Measurements from ENCODE around the gene PDSS1.
A peak's percentile ranks its signal among the peaks of the same experiment; 100 is the strongest.

PDSS1 gene

DNA sequence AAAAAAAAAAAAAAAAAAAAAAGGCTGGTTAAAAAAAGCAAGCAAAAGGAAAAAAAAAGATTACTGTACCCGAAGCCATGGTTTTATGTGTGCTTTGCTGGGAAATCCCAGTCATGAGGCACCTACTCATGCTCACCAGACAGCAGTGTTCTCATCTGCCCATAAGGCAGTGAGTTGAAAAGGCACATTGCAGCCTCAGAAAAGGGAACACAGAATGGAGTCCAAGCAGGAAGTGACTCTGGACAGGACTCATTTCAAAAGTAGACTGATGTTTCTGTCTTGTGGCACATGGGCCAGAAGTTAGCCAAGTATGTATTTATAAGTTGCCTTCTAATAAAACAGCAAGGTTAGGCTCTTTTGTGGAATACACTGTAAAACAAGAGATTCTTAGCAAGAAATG, 40.2 kb downstream of the PDSS1 start:
- H3K14ac ChIP-seq (ENCODE audit: low read length in 2 of 2): no peak overlapping the region
- H2AK5ac ChIP-seq (ENCODE audit: low read length, severe bottlenecking): no peak overlapping the region
- H3K79me1 ChIP-seq (replicated peaks; ENCODE audit: low read length, poor library complexity, severe bottlenecking): peaks cover 7% of the 10 kb centered on the region
- 92% methylated on average over 1 of the region's 1 CpG for WGBS
- peaks cover under 1% of the 10 kb centered on the region for H3K4me1 ChIP-seq (ENCODE audit: control insufficient read depth, insufficient read depth, low read depth, low read length)
- peaks cover 25 to 62% of the 10 kb centered on the region in 2 experiments for H3K36me3 ChIP-seq (ENCODE audit: control insufficient read depth in 1 of 2, insufficient read depth in 2 of 2, low read depth in 1 of 2, low read length in 2 of 2)
- H3K18ac ChIP-seq (ENCODE audit: low read depth in 1 of 2, low read length in 2 of 2): no peak overlapping the region
- H3K9me3 ChIP-seq (ENCODE audit: control insufficient read depth, low read length): no peaks in the 10 kb centered on the region
- peak overlapping the region; percentile 71 for H3K9ac ChIP-seq (ENCODE audit: low read length)
- no peak overlapping the region for H3K4me2 ChIP-seq (ENCODE audit: low read length, poor library complexity, severe bottlenecking)
- no peaks in the 10 kb centered on the region for H3K27me3 ChIP-seq (ENCODE audit: control insufficient read depth in 1 of 2, insufficient read depth in 1 of 2, low read length in 2 of 2)
- no peak overlapping the region for H4K91ac ChIP-seq (ENCODE audit: low read length)
- H3K4ac ChIP-seq (ENCODE audit: low read depth in 1 of 2, low read length in 2 of 2): no peak overlapping the region
- H2BK120ac ChIP-seq (ENCODE audit: low read depth, low read length): no peak overlapping the region
- H4K8ac ChIP-seq (ENCODE audit: low read length): no peak overlapping the region
- H2BK5ac ChIP-seq (ENCODE audit: low read depth, low read length, poor library complexity, severe bottlenecking): no peak overlapping the region
- DNase-seq: peak; percentile 34
- no peak overlapping the region for H2AFZ ChIP-seq (ENCODE audit: low read depth, low read length)
- peak overlapping the region in 1 of 2 experiments; percentile 74 for H3K23ac ChIP-seq (ENCODE audit: low read length in 2 of 2)
- H3K4me3 ChIP-seq (ENCODE audit: insufficient read depth in 1 of 2, low read depth in 1 of 2, low read length in 2 of 2): no peak overlapping the region
- H2BK15ac ChIP-seq (ENCODE audit: low read depth, poor library complexity, severe bottlenecking): no peak overlapping the region
- H3K27ac ChIP-seq (ENCODE audit: low read length, poor library complexity, severe bottlenecking): no peak overlapping the region
- H2BK12ac ChIP-seq (ENCODE audit: low read length in 2 of 2): no peak overlapping the region

DNA sequence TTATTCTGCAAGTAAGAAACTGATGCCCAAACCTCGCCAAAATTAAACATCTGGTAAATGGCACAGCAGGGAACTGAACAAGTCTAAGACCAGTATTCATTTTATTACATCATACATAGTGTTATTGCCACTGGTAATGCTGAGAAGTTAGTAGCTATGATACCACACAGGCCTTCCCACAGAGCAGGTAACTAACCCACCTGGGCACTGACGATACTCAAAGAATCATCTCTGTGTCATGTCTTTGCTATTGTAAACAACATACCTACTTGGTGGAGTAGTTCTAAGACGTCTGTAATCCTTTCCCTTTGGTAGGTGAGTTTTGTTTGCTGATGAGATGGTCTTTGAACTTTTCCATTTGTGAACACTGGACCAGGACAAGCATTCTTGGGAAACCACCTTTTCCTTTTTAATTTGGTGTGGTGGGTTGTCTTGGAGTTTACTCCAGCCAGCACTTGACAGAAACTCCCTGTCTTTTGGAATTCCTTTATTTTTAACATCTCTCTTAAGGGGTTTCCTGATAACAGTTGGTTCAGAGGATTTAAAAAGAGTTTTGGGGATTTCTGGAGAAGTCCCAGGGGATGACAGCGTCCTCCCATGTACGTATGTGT, 40.9 kb downstream of the PDSS1 start:
- Histone ChIP-seq H3K4me3 (ENCODE audit: insufficient read depth in 1 of 2, low read depth in 1 of 2, low read length in 2 of 2) (no peak overlapping the region), H2BK120ac (ENCODE audit: low read depth, low read length) (no peak overlapping the region), H3K23ac (ENCODE audit: low read length in 2 of 2) (no peak overlapping the region), H2BK5ac (ENCODE audit: low read depth, low read length, poor library complexity, severe bottlenecking) (no peak overlapping the region), H3K4me1 (ENCODE audit: control insufficient read depth, insufficient read depth, low read depth, low read length) (peaks cover 2% of the 10 kb centered on the region), H3K79me1 (replicated peaks; ENCODE audit: low read length, poor library complexity, severe bottlenecking) (peaks cover 7% of the 10 kb centered on the region), H2BK15ac (ENCODE audit: low read depth, poor library complexity, severe bottlenecking) (no peak overlapping the region), H2AK5ac (ENCODE audit: low read length, severe bottlenecking) (no peak overlapping the region), H3K27me3 (ENCODE audit: control insufficient read depth in 1 of 2, insufficient read depth in 1 of 2, low read length in 2 of 2) (no peaks in the 10 kb centered on the region), H3K14ac (ENCODE audit: low read length in 2 of 2) (no peak overlapping the region), H3K4ac (ENCODE audit: low read depth in 1 of 2, low read length in 2 of 2) (no peak overlapping the region), H2BK12ac (ENCODE audit: low read length in 2 of 2) (no peak overlapping the region), H3K27ac (ENCODE audit: low read length, poor library complexity, severe bottlenecking) (no peak overlapping the region), H3K9ac (ENCODE audit: low read length) (peak overlapping the region; percentile 71), H3K4me2 (ENCODE audit: low read length, poor library complexity, severe bottlenecking) (no peak overlapping the region), H3K18ac (ENCODE audit: low read depth in 1 of 2, low read length in 2 of 2) (no peak overlapping the region), H4K8ac (ENCODE audit: low read length) (no peak overlapping the region), H3K9me3 (ENCODE audit: control insufficient read depth, low read length) (no peaks in the 10 kb centered on the region), H2AFZ (ENCODE audit: low read depth, low read length) (no peak overlapping the region), H4K91ac (ENCODE audit: low read length) (no peak overlapping the region), H3K36me3 (ENCODE audit: control insufficient read depth in 1 of 2, insufficient read depth in 2 of 2, low read depth in 1 of 2, low read length in 2 of 2) (peaks cover 22 to 59% of the 10 kb centered on the region in 2 experiments)
- WGBS: 63% methylated on average over 1 of the region's 5 CpGs
- DNase-seq: no peak

DNA sequence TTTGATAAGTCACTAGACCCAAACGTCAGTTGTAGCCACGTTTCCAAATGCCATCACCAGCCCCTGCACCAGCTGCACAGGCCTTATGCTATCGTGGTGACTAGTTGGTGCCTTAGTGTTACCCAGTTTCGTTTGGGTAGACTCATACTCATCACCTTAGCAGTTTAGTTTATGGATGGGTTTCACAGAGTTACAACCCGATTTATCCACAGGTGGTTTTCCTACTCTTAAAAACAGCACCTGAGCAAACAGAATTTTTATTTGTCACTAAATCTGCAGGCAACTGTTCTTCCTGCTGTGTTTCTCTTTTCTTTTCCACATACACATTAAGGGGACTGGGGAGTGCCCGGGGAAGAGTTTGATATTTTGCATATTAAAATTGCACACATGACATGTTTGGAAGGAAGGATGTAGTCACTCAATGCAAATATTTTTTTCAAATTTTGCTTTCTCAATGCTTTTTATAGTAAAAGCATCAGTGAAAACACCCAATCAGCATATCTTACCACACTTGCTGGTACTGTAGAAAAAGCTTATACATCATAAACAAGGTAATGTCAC, 41.6 kb downstream of the PDSS1 start:
- H2BK12ac ChIP-seq (ENCODE audit: low read length in 2 of 2): no peak overlapping the region
- H2BK5ac ChIP-seq (ENCODE audit: low read depth, low read length, poor library complexity, severe bottlenecking): no peak overlapping the region
- no peaks in the 10 kb centered on the region for H3K27me3 ChIP-seq (ENCODE audit: control insufficient read depth in 1 of 2, insufficient read depth in 1 of 2, low read length in 2 of 2)
- 88% methylated on average over 5 of the region's 6 CpGs for WGBS
- no peak overlapping the region for H3K14ac ChIP-seq (ENCODE audit: low read length in 2 of 2)
- H3K27ac ChIP-seq (ENCODE audit: low read length, poor library complexity, severe bottlenecking): no peak overlapping the region
- peaks cover 18 to 59% of the 10 kb centered on the region in 2 experiments for H3K36me3 ChIP-seq (ENCODE audit: control insufficient read depth in 1 of 2, insufficient read depth in 2 of 2, low read depth in 1 of 2, low read length in 2 of 2)
- no peak overlapping the region for H3K4me3 ChIP-seq (ENCODE audit: insufficient read depth in 1 of 2, low read depth in 1 of 2, low read length in 2 of 2)
- H3K4ac ChIP-seq (ENCODE audit: low read depth in 1 of 2, low read length in 2 of 2): no peak overlapping the region
- no peaks in the 10 kb centered on the region for H3K9me3 ChIP-seq (ENCODE audit: control insufficient read depth, low read length)
- no peak overlapping the region for H2AFZ ChIP-seq (ENCODE audit: low read depth, low read length)
- H4K8ac ChIP-seq (ENCODE audit: low read length): no peak overlapping the region
- no peak overlapping the region for H3K9ac ChIP-seq (ENCODE audit: low read length)
- H3K18ac ChIP-seq (ENCODE audit: low read depth in 1 of 2, low read length in 2 of 2): no peak overlapping the region
- H3K79me1 ChIP-seq (replicated peaks; ENCODE audit: low read length, poor library complexity, severe bottlenecking): peaks cover 7% of the 10 kb centered on the region
- no peak for DNase-seq
- H2BK15ac ChIP-seq (ENCODE audit: low read depth, poor library complexity, severe bottlenecking): no peak overlapping the region
- no peak overlapping the region for H2AK5ac ChIP-seq (ENCODE audit: low read length, severe bottlenecking)
- H3K4me1 ChIP-seq (ENCODE audit: control insufficient read depth, insufficient read depth, low read depth, low read length): peaks cover 2% of the 10 kb centered on the region
- no peak overlapping the region for H2BK120ac ChIP-seq (ENCODE audit: low read depth, low read length)
- H3K4me2 ChIP-seq (ENCODE audit: low read length, poor library complexity, severe bottlenecking): no peak overlapping the region
- H3K23ac ChIP-seq (ENCODE audit: low read length in 2 of 2): no peak overlapping the region
- no peak overlapping the region for H4K91ac ChIP-seq (ENCODE audit: low read length)

DNA sequence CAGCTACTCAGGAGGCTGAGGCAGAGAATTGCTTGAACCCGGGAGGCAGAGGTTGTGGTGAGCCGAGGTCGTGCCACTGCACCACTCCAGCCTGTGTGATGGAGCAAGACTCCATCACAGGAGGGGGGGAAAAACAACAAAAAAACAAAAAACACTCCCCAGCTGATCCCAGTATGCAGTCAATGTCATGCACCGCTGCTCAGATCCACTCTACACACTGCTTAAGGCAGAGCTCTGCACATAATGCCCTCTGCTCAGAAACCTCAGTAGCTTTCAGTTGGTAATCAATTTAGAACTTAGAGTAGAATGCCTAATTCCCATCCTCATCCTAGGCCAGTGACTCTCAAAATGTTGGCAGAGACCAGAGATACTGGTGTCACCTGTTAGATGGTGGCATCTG, 43.9 kb downstream of the PDSS1 start:
- Histone ChIP-seq H3K4me1 (ENCODE audit: control insufficient read depth, insufficient read depth, low read depth, low read length) (peaks cover 2% of the 10 kb centered on the region), H3K27ac (ENCODE audit: low read length, poor library complexity, severe bottlenecking) (no peak overlapping the region), H3K36me3 (ENCODE audit: control insufficient read depth in 1 of 2, insufficient read depth in 2 of 2, low read depth in 1 of 2, low read length in 2 of 2) (peaks cover 13 to 59% of the 10 kb centered on the region in 2 experiments), H2BK5ac (ENCODE audit: low read depth, low read length, poor library complexity, severe bottlenecking) (no peak overlapping the region), H3K14ac (ENCODE audit: low read length in 2 of 2) (no peak overlapping the region), H3K27me3 (ENCODE audit: control insufficient read depth in 1 of 2, insufficient read depth in 1 of 2, low read length in 2 of 2) (no peaks in the 10 kb centered on the region), H2BK15ac (ENCODE audit: low read depth, poor library complexity, severe bottlenecking) (no peak overlapping the region), H3K9ac (ENCODE audit: low read length) (no peak overlapping the region), H3K9me3 (ENCODE audit: control insufficient read depth, low read length) (no peaks in the 10 kb centered on the region), H3K79me1 (replicated peaks; ENCODE audit: low read length, poor library complexity, severe bottlenecking) (peaks cover 7% of the 10 kb centered on the region), H2AK5ac (ENCODE audit: low read length, severe bottlenecking) (no peak overlapping the region), H3K18ac (ENCODE audit: low read depth in 1 of 2, low read length in 2 of 2) (no peak overlapping the region), H3K4me3 (ENCODE audit: insufficient read depth in 1 of 2, low read depth in 1 of 2, low read length in 2 of 2) (no peak overlapping the region), H4K8ac (ENCODE audit: low read length) (no peak overlapping the region), H3K4ac (ENCODE audit: low read depth in 1 of 2, low read length in 2 of 2) (no peak overlapping the region), H4K91ac (ENCODE audit: low read length) (no peak overlapping the region), H2BK120ac (ENCODE audit: low read depth, low read length) (no peak overlapping the region), H2AFZ (ENCODE audit: low read depth, low read length) (no peak overlapping the region), H3K4me2 (ENCODE audit: low read length, poor library complexity, severe bottlenecking) (no peak overlapping the region), H3K23ac (ENCODE audit: low read length in 2 of 2) (no peak overlapping the region), H2BK12ac (ENCODE audit: low read length in 2 of 2) (no peak overlapping the region)
- no peak for DNase-seq
- 98% methylated on average over 4 of the region's 4 CpGs for WGBS

Data from mesenchymal stem cell (in vitro differentiated cells and primary cell).